GM12873 (cell line): ENCODE results near the gene PEF1.

ENCODE experiments used
- TF ChIP-seq, protein P1 (sequence below): IDR thresholded peaks from 2 replicates; pipeline ENCODE4 v1.5.1; 2012; ENCODE audit warnings: low read depth, mild to moderate bottlenecking, moderate library complexity, low read length, control low read depth; ENCODE audit not compliant: insufficient read depth; ENCODE audit errors: missing control alignments

PEF1 gene

DNA sequence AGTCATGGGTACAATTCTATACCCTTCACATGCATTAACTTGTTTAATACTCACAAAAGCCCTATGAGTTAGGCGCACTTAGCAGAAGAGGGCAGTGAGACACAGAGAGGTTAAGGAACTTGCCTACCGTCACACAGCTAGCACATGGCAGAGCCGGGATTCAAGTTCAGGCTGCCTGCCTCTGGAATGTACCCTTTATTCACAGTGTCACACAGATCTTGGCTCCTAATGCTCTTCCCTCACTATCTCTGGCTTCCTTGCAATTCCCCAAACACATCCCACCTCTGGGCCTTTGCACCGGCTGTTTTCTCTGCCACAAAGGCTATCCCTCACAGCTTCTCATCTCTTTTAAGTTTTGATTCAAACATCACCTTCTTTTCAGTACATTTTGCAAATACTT is 34.0 kb upstream of the PEF1 start:
- TF ChIP-seq, protein P1, sequence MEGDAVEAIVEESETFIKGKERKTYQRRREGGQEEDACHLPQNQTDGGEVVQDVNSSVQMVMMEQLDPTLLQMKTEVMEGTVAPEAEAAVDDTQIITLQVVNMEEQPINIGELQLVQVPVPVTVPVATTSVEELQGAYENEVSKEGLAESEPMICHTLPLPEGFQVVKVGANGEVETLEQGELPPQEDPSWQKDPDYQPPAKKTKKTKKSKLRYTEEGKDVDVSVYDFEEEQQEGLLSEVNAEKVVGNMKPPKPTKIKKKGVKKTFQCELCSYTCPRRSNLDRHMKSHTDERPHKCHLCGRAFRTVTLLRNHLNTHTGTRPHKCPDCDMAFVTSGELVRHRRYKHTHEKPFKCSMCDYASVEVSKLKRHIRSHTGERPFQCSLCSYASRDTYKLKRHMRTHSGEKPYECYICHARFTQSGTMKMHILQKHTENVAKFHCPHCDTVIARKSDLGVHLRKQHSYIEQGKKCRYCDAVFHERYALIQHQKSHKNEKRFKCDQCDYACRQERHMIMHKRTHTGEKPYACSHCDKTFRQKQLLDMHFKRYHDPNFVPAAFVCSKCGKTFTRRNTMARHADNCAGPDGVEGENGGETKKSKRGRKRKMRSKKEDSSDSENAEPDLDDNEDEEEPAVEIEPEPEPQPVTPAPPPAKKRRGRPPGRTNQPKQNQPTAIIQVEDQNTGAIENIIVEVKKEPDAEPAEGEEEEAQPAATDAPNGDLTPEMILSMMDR = no peak

DNA sequence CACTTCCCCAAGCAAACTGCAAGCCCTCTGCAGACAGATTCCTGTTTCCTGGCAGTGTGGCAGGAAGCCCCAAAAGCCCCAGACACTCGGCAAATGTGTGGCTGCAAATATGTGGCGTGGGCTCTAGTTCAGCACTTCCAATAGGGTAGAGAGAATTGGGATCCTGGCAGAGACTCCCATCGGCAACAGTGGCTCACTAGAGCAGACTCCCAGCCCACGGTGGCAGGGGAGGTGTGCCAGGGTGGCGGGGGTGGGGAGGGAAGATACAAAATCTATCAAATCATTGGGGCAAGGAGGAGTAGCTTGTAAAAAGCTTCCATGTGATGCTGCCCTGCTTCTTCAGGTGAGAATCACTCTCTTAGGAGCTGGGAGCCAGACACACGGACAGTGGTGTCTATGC is 33.3 kb upstream of the PEF1 start:
- TF ChIP-seq, protein P1 = no peak

DNA sequence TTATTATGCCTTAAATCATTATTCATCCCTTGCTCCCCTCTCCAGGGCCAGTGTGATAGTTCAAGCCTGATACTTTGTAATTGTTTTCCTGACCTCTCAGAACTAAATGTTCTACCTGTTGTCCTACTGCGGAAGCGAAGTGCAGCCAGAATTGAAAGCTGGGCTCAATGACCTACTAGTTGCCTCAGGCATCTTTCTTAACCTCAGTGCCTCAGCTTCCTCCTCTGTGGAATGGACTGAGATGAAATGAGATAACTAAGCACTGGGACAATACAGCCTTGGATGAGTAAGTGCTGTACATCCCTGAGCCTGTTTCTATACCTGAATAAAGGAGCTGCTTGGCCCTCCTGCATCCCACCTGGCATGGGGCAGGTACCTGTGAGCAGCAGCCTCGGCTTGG is 32.7 kb upstream of the PEF1 start:
- TF ChIP-seq, protein P1 = no peak

DNA sequence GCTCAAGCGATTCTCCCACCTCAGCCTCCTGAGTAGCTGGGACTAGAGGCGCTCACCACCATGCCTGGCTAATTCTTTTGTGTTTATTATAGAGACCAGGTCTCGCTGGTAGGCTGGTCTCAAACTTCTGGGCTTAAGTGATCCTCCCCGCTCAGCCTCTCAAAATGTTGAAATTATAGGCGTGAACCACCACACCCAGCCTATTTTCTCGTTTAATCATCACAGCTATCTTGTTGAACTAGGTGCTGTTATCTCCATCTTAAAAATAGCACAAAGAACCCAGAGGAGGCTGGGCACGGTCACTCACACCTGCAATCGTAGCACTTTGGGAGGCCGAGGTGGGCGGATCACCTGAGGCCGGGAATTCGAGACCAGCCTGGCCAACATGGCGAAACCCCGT is 31.1 kb upstream of the PEF1 start:
- TF ChIP-seq, protein P1 = no peak

DNA sequence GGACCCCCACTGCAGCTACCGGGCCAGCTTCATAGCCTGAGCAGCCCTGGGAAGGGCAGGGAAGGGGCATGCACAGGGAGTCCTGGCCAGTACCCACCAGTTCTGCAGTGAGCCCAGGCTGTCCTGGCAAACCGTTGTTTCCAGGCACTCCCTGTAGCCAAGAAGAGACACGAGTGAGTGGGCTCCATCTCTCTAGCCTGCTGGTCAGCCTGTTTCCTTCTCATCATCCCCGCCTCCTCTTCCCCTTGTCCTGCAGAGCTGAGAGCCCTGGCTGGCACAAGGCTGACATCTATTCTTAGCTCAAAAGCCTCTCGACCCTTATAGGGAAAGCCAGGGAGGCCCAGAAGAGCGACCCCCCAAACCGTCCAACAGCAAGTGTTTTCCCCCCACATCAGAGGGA is 30.5 kb upstream of the PEF1 start:
- TF ChIP-seq, protein P1 = no peak

DNA sequence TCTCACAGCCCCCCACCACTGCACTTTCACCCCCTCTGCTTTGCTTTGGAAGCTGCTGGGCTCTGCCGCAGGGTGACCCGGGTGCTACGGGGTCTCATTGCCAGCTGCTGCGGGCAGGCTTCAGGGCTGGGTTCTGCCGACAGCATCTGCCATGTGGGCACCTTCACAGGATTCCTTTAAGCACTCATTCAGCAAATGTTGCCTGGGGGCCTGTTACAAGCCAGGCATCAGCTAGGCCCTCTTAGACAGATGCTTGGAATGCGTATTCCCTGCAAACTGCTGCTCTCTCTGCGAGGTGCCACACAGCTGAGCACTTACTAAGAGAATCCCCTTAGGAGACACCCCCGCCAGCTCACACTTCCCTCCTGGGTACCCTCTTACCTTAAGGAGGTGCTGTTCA is 29.9 kb upstream of the PEF1 start:
- TF ChIP-seq, protein P1 = no peak

DNA sequence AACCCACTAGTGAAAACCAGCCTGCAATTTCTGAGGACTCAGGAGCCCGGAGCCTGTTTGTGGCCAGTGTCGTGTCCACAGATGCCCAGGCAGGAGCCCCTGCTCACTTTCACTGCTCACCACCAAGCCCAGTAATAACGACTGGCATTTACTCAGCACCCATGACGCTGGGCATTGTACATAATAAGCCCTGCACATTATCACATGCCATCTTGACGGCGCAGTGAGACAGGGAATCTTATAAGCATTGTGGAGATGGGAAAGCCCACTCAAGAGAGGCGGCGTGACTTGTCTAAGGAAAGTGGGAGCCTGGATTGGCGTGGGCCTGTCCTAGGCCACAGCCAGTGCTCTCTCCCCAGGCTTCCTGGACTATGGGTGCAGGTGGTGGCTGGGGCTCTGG is 28.8 kb upstream of the PEF1 start:
- TF ChIP-seq, protein P1 = no peak

DNA sequence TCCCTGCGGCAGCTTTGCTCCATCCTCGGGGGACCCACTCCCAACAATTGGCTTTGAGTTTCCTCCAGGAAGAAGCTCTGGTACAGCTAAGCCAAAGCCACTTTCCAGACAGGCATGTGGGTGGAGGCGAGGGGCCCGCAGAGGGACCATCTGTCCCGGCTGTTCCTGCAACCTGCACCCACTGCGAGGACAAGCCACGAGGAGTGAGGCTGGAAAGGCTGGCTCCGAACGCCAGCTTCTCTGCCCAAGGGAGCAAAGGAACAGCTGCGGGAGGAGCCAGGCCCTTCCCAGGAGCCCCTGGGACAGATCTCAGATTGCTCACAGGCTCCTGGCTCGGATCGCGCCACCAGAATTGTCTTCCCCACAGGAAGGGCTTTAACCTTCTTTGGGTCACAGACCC is 28.3 kb upstream of the PEF1 start:
- TF ChIP-seq, protein P1 = no peak
